PFSK-1 (cell line): ENCODE data around the gene C1orf21.

Experiments used
- FOXP2 ChIP-seq: optimal IDR thresholded peaks from 2 replicates; pipeline ENCODE3; 2011; ENCODE audit warnings: borderline replicate concordance, control low read depth, inconsistent platforms; ENCODE audit not compliant: insufficient read depth; ENCODE audit errors: extremely low read length, extremely low read depth
- POLR2AphosphoS5 ChIP-seq: IDR thresholded peaks from 2 replicates; pipeline ENCODE4 v1.6.1; 2012; ENCODE audit warnings: low read depth, mild to moderate bottlenecking, control low read depth, low read length, moderate library complexity
- REST ChIP-seq, 2 experiments: IDR thresholded peaks; 2 replicates each; pipeline versions ENCODE4 v1.6.1 to v1.8.0; 2011 to 2012; ENCODE audit warnings: low read depth in 2 of 2, low read length in 2 of 2, control low read depth in 1 of 2, inconsistent platforms in 1 of 2, mild to moderate bottlenecking in 1 of 2, moderate library complexity in 1 of 2; ENCODE audit not compliant: insufficient read depth in 1 of 2
- SIN3A ChIP-seq: IDR thresholded peaks from 2 replicates; pipeline ENCODE4 v1.6.1; 2012; ENCODE audit warnings: mild to moderate bottlenecking, low read length, moderate library complexity, borderline replicate concordance; ENCODE audit not compliant: insufficient read depth
- TAF1 ChIP-seq: IDR thresholded peaks from 2 replicates; pipeline ENCODE4 v1.6.1; 2012; ENCODE audit warnings: low read length, control low read depth, borderline replicate concordance; ENCODE audit not compliant: insufficient read depth

C1orf21 gene

DNA sequence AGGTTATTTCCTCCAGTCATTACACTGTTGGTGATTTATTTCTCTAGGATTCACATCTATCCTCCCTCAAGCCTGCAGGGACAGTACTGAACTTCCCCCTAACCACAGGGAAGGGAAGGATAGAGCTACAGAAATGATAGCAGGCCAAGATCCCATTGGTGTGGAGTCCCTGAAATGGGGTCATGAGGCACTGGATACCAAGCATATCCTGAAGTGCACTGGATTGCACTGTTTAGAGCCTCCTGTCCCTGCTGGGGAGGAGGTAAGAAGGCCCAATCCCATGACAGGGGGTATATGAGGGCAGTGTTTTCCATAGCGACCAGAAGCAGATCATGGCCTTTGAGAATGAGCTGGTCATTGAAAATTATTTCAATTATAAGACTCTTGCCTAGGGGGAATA lies 56.8 kb downstream of the C1orf21 start:
- no peak for TF ChIP-seq FOXP2
- TF ChIP-seq REST (IDR thresholded peaks at IDR 0.05; ENCODE audit: insufficient read depth in 1 of 2, low read depth in 2 of 2, low read length in 2 of 2), result no peak
- TF ChIP-seq TAF1, result no peak
- no peak for TF ChIP-seq POLR2AphosphoS5
- TF ChIP-seq SIN3A, result no peak

DNA sequence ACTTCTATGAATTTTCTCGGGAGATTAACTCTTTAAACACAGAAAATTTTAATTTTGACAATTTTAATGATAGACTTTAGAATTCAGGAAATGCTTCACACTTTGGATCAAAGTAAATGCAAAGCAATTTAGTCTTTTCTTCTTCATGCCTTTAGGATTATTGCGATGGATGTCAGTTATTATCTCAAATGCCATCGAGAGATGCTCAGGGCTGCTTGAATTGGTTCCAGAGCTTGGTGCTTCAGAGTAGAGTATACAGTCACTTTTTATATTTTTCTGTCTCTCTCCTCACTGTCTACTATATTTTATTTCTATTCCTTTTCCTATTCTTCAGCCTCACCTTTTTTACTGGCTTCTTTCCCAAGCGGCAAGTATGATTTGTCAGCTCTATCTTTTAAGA lies 59.2 kb downstream of the C1orf21 start:
- no peak for TF ChIP-seq REST (IDR thresholded peaks at IDR 0.05; ENCODE audit: insufficient read depth in 1 of 2, low read depth in 2 of 2, low read length in 2 of 2)
- no peak for TF ChIP-seq TAF1
- no peak for TF ChIP-seq SIN3A
- no peak for TF ChIP-seq FOXP2
- TF ChIP-seq POLR2AphosphoS5, result no peak

GRCh38 chr1:184447651-184448185 lies 60.9 kb downstream of the C1orf21 start:
- TF ChIP-seq TAF1 (no peak), POLR2AphosphoS5 (no peak), REST (IDR thresholded peaks at IDR 0.05; ENCODE audit: insufficient read depth in 1 of 2, low read depth in 2 of 2, low read length in 2 of 2) (no peak), SIN3A (no peak), FOXP2 (no peak)

DNA sequence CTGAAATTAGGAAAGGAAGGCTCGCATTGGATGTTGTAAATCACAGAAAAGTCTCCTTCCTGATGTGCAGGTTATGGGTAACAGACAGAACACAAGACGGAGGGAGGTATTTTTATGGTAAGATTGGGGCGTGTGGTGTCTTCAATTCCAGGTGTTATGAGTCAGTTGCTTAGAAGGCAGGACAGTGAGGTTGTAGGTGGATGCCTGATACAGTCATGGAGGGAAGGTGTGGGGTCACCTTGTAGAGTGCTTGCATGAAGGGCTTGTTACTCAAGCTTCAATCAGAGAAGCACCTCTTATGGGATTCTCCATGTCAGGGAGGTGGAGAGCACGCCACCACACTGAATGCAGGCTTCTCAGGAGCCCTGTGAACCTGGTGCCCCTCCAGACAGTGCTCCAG lies 63.1 kb downstream of the C1orf21 start:
- TF ChIP-seq FOXP2 (no peak), TAF1 (no peak), POLR2AphosphoS5 (no peak), REST (IDR thresholded peaks at IDR 0.05; ENCODE audit: insufficient read depth in 1 of 2, low read depth in 2 of 2, low read length in 2 of 2) (no peak), SIN3A (no peak)

- no peak for TF ChIP-seq POLR2AphosphoS5
- no peak for TF ChIP-seq TAF1
- no peak for TF ChIP-seq FOXP2
- no peak for TF ChIP-seq SIN3A
- no peak for TF ChIP-seq REST (IDR thresholded peaks at IDR 0.05; ENCODE audit: insufficient read depth in 1 of 2, low read depth in 2 of 2, low read length in 2 of 2)
These were observed 69.0 kb downstream of the C1orf21 start for GRCh38 chr1:184455786-184456185.
